Duodenal mucosa (tissue), 2 donors: ENCODE measurements around the gene VSTM2B.

ENCODE experiments used
- H3K27ac ChIP-seq: one replicate; pipeline ENCODE4 v1.7.0; 2013; ENCODE audit warnings: low read depth, low read length
- H3K27me3 ChIP-seq, 2 donors: one replicate each; pipeline ENCODE4 v1.7.0; 2013; ENCODE audit warnings: low read length in 2 of 2, control low read depth in 1 of 2; ENCODE audit not compliant: insufficient read depth in 2 of 2, control insufficient read depth in 1 of 2
- H3K36me3 ChIP-seq, 2 donors: one replicate each; pipeline ENCODE4 v1.7.0; 2013; ENCODE audit warnings: low read length in 2 of 2, control low read depth in 1 of 2; ENCODE audit not compliant: insufficient read depth in 2 of 2, control insufficient read depth in 1 of 2
- H3K4me1 ChIP-seq, 2 donors: one replicate each; pipeline ENCODE4 v1.7.0; 2013; ENCODE audit warnings: low read length in 2 of 2, control low read depth in 1 of 2; ENCODE audit not compliant: insufficient read depth in 2 of 2, control insufficient read depth in 1 of 2
- H3K4me3 ChIP-seq, 2 donors: one replicate each; pipeline ENCODE4 v1.7.0; 2013; ENCODE audit warnings: low read length in 2 of 2, low read depth in 1 of 2
- H3K9ac ChIP-seq, 2 donors: one replicate each; pipeline ENCODE4 v1.7.0; 2013; ENCODE audit warnings: low read length in 2 of 2, low read depth in 1 of 2
- H3K9me3 ChIP-seq, 2 donors: one replicate each; pipeline ENCODE4 v1.7.0; 2013; ENCODE audit warnings: low read length in 2 of 2, control low read depth in 1 of 2; ENCODE audit not compliant: control insufficient read depth in 1 of 2

The VSTM2B gene

GRCh38 chr19:29609636-29610035 lies 83.8 kb downstream of the VSTM2B start:
- no peaks in the 10 kb centered on the region for H3K27me3 ChIP-seq
- H3K9ac ChIP-seq, result no peak overlapping the region
- no peaks in the 10 kb centered on the region for H3K9me3 ChIP-seq
- peaks cover 30 to 55% of the 10 kb centered on the region in 2 donors for H3K36me3 ChIP-seq
- H3K27ac ChIP-seq, result no peak overlapping the region
- no peak overlapping the region for H3K4me3 ChIP-seq
- peaks cover 5 to 15% of the 10 kb centered on the region in 2 donors for H3K4me1 ChIP-seq

- no peak overlapping the region for H3K27ac ChIP-seq
- peaks cover 32 to 60% of the 10 kb centered on the region in 2 donors for H3K36me3 ChIP-seq
- H3K4me3 ChIP-seq, result no peak overlapping the region
- H3K9me3 ChIP-seq, result no peaks in the 10 kb centered on the region
- peaks cover 5 to 13% of the 10 kb centered on the region in 2 donors for H3K4me1 ChIP-seq
- no peaks in the 10 kb centered on the region for H3K27me3 ChIP-seq
- no peak overlapping the region for H3K9ac ChIP-seq
Observed at GRCh38 chr19:29610213-29610573, 84.4 kb downstream of the VSTM2B start.

- Histone ChIP-seq H3K9ac (no peak overlapping the region), H3K4me3 (no peak overlapping the region), H3K36me3 (peaks cover 34 to 65% of the 10 kb centered on the region in 2 donors), H3K9me3 (no peaks in the 10 kb centered on the region), H3K27ac (no peak overlapping the region), H3K4me1 (peaks cover 5 to 7% of the 10 kb centered on the region in 2 donors), H3K27me3 (no peaks in the 10 kb centered on the region)
Observed at GRCh38 chr19:29610574-29611271, 84.9 kb downstream of the VSTM2B start.

- Histone ChIP-seq H3K4me1 (no peaks in the 10 kb centered on the region), H3K36me3 (peaks cover 41 to 75% of the 10 kb centered on the region in 2 donors), H3K9ac (no peak overlapping the region), H3K9me3 (no peaks in the 10 kb centered on the region), H3K4me3 (no peak overlapping the region), H3K27ac (no peak overlapping the region), H3K27me3 (no peaks in the 10 kb centered on the region)
Observed at GRCh38 chr19:29612121-29612520, 86.3 kb downstream of the VSTM2B start.

GRCh38 chr19:29612801-29613595 lies 87.2 kb downstream of the VSTM2B start:
- H3K4me1 ChIP-seq, result no peaks in the 10 kb centered on the region
- peaks cover 41 to 75% of the 10 kb centered on the region in 2 donors for H3K36me3 ChIP-seq
- H3K27me3 ChIP-seq, result no peaks in the 10 kb centered on the region

GRCh38 chr19:29614046-29614445 lies 88.3 kb downstream of the VSTM2B start:
- Histone ChIP-seq H3K27ac (no peak overlapping the region), H3K4me3 (no peak overlapping the region), H3K4me1 (no peaks in the 10 kb centered on the region), H3K36me3 (peaks cover 41 to 69% of the 10 kb centered on the region in 2 donors), H3K9ac (no peak overlapping the region), H3K27me3 (no peaks in the 10 kb centered on the region), H3K9me3 (no peaks in the 10 kb centered on the region)

More at GRCh38 chr19:29612801-29613595, 87.2 kb downstream of the VSTM2B start:
- H3K9me3 ChIP-seq, result no peaks in the 10 kb centered on the region
- H3K4me3 ChIP-seq, result no peak overlapping the region
- H3K27ac ChIP-seq, result no peak overlapping the region
- H3K9ac ChIP-seq, result no peak overlapping the region
